ENCODE data around the gene CLASP1. TPM values are rescaled to one million over a fixed set of nuclear protein-coding genes. Genes with fewer than 3 reads are reported as not detected.

Gene CLASP1
- total and polyA plus RNA-seq, 2 of the 8 experiments (the other 6 are each of a cell fraction or from before 2014, with no cell fraction given): 7.3 to 53.9 TPM

DNA sequence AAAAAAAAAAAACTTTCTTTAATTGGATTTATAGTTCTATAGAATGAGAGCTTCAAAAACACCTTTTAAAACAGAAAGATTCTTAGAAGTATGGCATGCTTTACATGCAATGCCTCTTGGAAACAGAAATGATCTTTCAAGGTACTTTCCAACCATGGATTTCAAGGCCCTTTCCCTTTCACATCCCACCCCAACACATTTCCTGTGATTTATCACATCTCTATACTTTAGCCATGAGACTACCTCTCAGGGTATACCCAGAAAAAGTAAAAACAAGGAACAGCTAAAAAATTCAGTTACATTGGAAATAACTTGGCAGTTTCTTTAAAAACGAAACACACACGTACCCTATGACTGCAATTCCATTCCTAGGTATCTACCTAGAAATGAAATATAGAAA is 103.3 kb downstream of the CLASP1 start (continued):
- TF ChIP-seq EP300 (IDR thresholded peaks at IDR 0.05; ENCODE audit: borderline replicate concordance in 1 of 2, low read depth in 2 of 2, low read length in 2 of 2) (no peak), SP2 (IDR thresholded peaks at IDR 0.05; ENCODE audit: low read length) (no peak), SAP30 (IDR thresholded peaks at IDR 0.05; ENCODE audit: insufficient read depth, insufficient replicate concordance, low read length) (no peak), CBX8 (IDR thresholded peaks at IDR 0.05; ENCODE audit: borderline replicate concordance, low read depth, low read length) (no peak), SIRT6 (IDR thresholded peaks at IDR 0.05; ENCODE audit: low read length) (no peak)

Measured in H1 (cell line).